Activated naive CD4-positive, alpha-beta T cell treated with anti-CD3 and anti-CD28 coated beads, Interleukin-2, amount 50 U/mL, for 24 hours (primary cell): ENCODE measurements around the gene INSIG1.

Experiments used
- H3K27ac Mint-ChIP-seq: one replicate; pipeline ENCODE4 v1.8.0; 2021; ENCODE audit warnings: mild to moderate bottlenecking, mixed read lengths
- H3K27me3 Mint-ChIP-seq: one replicate; pipeline ENCODE4 v1.8.0; 2021; ENCODE audit warnings: mixed read lengths
- H3K36me3 Mint-ChIP-seq: one replicate; pipeline ENCODE4 v1.8.0; 2021; ENCODE audit warnings: mixed read lengths
- H3K4me1 Mint-ChIP-seq: one replicate; pipeline ENCODE4 v1.8.0; 2021; ENCODE audit warnings: mixed read lengths
- H3K4me3 Mint-ChIP-seq: one replicate; pipeline ENCODE4 v1.8.0; 2021; ENCODE audit warnings: mild to moderate bottlenecking, mixed read lengths
- H3K9me3 Mint-ChIP-seq: one replicate; pipeline ENCODE4 v1.8.0; 2021; ENCODE audit warnings: mixed read lengths

The INSIG1 gene

DNA sequence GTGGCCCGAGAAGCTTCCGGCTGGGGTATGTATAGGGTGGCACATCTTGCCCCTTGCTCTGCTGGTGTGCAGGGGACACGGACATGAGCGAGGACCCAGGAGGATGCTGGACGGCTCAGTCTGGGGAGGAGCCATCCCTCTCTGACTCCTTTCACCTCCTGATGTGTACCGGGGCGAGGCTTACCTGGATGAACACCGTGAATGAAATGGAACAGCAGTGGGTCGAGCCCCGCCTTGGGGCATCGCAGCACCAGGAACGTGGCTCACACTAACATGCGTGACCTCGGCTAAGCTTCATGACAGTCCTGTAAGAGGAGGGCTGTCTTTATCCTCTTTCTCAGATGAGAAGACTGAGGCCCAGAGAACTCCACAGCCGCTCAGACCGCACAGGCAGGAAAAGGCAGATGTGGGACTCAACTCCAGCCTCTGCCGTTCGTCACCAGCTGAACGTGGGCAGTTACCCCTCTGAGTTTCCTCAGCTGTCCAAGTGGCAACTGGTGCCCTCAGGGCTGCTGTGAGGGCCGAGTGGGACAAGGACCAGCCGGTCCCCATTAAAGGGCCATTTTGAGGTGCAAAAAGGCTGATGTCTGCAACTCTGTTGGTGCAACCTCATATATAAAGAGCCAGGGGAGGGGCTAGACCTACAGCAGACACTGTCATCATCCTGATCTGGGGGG lies 54.5 kb downstream of the INSIG1 start:
- Mint-ChIP-seq H3K4me3 (no peak overlapping the region), H3K27ac (no peak overlapping the region), H3K9me3 (no peaks in the 10 kb centered on the region), H3K36me3 (no peaks in the 10 kb centered on the region), H3K4me1 (no peaks in the 10 kb centered on the region), H3K27me3 (peaks cover 5% of the 10 kb centered on the region)

DNA sequence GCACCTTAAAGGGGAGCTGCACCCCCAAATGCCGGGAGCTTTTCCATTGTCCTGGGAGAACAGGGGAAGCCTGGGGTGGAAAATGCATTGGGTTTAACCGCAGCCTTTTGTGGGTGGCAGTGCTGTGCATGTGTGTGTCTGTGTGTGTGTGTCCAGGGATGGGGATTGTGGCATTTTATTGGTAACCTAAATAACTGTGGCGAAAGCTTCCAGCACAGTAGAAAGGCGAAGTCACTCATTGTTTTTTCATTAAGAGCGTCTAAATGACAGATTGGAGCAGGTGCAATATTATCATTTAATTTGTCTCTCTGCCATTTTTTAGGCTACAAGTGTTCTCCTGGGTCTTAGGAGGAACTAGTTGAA lies 55.1 kb downstream of the INSIG1 start:
- Mint-ChIP-seq H3K4me1 (no peaks in the 10 kb centered on the region), H3K4me3 (no peak overlapping the region), H3K27ac (no peak overlapping the region), H3K9me3 (no peaks in the 10 kb centered on the region), H3K36me3 (no peaks in the 10 kb centered on the region), H3K27me3 (peaks cover 5% of the 10 kb centered on the region)

DNA sequence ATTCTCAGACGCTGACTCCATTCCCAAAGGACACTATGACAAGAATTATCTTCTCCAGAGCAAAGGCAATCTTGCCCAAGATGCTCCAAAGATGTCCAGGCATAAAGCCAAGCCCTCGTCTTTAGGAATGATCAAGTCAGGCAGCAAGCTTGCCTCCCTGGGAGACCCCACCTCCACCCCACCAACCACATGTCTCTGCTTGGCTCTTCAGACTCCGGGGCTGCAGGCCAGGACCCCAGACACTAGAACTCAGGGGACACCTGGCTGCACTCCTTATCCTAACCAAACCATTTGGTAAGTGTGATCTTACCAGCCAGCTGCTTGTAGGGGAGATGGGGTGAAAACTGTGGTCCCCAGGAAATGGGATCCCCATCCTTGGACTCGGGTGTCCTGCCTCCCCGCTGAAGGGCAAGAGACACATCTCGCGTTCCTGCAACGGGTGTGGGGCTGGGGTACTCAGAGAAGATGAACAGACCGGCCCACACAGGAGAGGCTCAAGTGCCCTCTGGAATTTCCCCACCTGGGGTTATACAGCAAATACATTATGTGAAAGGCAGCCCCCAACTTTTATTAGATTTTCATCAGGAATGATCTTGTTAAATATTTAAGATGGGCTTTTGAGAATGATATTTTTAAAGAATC lies 55.7 kb downstream of the INSIG1 start:
- H3K9me3 Mint-ChIP-seq = no peaks in the 10 kb centered on the region
- H3K36me3 Mint-ChIP-seq = no peaks in the 10 kb centered on the region
- H3K4me3 Mint-ChIP-seq = no peak overlapping the region
- H3K4me1 Mint-ChIP-seq = no peaks in the 10 kb centered on the region
- peaks cover 5% of the 10 kb centered on the region for H3K27me3 Mint-ChIP-seq
- H3K27ac Mint-ChIP-seq = no peak overlapping the region

DNA sequence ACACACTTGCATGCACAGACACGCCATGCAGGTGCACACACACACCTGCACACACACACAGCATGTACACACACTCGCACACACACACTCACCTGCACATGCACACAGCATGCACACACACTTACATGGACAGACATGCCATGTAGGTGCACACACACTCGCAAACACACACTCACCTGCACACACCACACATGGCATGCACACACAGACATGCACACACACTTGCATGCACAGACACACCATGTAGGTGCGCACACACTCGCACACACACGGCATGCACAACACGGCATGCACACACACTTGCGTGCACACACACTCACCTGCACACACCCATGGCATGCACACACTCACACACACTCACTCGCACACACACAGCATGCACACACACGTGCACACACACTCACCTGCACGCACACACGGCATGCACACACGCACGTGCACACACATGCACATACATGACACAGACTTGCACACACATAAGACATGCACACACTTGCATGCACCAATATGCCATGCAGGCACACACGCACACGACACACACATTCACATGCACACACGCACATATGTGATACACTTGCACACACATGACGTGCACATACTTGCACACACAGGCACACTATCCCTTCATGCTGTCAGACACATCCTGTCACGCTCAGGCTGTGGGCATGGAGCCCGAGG lies 56.8 kb downstream of the INSIG1 start:
- Mint-ChIP-seq H3K27me3 (peaks cover 5% of the 10 kb centered on the region), H3K27ac (no peak overlapping the region)

DNA sequence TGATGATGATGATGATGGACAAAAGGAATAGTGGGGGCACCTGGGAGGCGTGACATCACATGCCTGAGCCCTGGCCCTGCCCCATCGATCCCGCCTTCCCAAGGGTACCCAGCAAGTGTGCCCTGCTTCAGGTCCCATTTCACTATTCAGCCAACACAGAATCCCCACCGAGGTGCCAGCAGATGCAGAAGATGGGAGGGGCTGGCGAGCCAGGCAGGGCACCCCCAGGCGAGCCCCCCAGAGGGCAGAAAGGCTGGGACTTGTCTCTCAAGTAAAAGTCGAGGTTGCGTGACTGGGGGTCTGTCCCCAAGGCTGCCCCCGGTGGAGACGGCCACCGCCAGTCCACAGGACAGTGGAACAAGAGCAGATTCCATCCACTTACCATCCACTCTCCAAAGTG lies 57.5 kb downstream of the INSIG1 start:
- no peaks in the 10 kb centered on the region for H3K9me3 Mint-ChIP-seq
- no peaks in the 10 kb centered on the region for H3K36me3 Mint-ChIP-seq
- H3K4me3 Mint-ChIP-seq = no peak overlapping the region
- H3K4me1 Mint-ChIP-seq = no peaks in the 10 kb centered on the region
- H3K27me3 Mint-ChIP-seq = peaks cover 8% of the 10 kb centered on the region
- no peak overlapping the region for H3K27ac Mint-ChIP-seq

More for the DNA sequence above, 56.8 kb downstream of the INSIG1 start:
- no peaks in the 10 kb centered on the region for H3K36me3 Mint-ChIP-seq
- no peaks in the 10 kb centered on the region for H3K9me3 Mint-ChIP-seq
- no peak overlapping the region for H3K4me3 Mint-ChIP-seq
- H3K4me1 Mint-ChIP-seq = no peaks in the 10 kb centered on the region

DNA sequence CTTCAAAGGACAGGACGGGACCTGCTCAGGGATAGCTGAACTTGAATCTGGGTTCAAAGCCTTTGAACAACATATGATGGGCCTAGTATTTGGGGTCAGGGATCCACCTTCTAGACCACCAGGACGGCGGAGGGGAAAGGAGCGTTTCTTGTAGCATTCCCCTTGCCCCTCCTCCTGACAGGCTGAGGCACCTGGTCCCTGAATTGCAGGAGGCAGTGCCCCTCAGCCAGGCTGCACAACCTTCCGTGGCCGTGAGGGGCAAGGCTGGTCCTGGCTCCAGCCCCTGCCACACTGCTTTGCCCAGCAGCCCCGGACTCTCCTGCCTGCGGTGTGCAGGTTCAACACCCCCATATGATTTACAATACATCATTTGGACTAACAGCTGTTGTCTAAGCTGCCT lies 58.1 kb downstream of the INSIG1 start:
- H3K27me3 Mint-ChIP-seq = peaks cover 10% of the 10 kb centered on the region
- no peaks in the 10 kb centered on the region for H3K9me3 Mint-ChIP-seq
- no peaks in the 10 kb centered on the region for H3K4me1 Mint-ChIP-seq
- H3K27ac Mint-ChIP-seq = no peak overlapping the region
- no peak overlapping the region for H3K4me3 Mint-ChIP-seq
- no peaks in the 10 kb centered on the region for H3K36me3 Mint-ChIP-seq

DNA sequence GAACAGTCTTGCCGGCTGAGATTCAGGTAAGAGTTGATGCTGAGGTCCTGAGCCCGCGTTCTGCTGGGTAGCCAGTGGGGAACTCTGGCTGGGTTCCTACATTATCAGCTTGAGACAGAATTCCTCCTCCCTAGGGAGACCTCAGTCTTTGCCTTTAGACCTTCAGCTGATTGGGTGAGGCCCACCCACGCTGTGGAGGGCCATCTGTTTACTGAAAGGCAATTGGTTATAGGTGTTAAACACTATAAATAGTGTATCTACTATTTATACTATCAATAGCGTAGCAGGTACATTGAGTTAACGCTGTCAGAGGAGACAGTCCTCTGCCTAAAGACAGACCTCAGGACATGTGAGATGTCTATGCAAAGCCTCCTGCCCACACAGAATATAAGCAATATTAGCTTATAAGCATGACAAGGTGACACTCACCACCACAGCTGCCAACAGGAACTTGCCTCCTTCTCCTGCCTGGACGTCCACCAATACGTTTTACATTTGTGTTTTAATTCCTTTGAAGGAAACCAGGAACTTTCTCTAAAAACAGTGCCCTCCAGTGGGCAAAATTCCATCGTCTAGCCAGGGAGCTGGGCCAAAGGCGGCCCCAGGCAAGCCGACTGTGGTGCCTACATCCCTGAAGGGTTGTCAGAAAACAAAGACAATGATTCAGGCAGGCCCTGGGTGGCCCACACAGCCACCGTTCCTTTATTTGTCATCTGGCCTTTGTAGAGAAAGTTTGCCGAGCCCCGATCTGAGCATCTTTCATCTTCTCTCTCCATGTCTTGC lies 58.8 kb downstream of the INSIG1 start:
- no peak overlapping the region for H3K4me3 Mint-ChIP-seq
- no peaks in the 10 kb centered on the region for H3K36me3 Mint-ChIP-seq
- H3K9me3 Mint-ChIP-seq = no peaks in the 10 kb centered on the region
- no peaks in the 10 kb centered on the region for H3K4me1 Mint-ChIP-seq
- no peak overlapping the region for H3K27ac Mint-ChIP-seq
- peaks cover 8% of the 10 kb centered on the region for H3K27me3 Mint-ChIP-seq

DNA sequence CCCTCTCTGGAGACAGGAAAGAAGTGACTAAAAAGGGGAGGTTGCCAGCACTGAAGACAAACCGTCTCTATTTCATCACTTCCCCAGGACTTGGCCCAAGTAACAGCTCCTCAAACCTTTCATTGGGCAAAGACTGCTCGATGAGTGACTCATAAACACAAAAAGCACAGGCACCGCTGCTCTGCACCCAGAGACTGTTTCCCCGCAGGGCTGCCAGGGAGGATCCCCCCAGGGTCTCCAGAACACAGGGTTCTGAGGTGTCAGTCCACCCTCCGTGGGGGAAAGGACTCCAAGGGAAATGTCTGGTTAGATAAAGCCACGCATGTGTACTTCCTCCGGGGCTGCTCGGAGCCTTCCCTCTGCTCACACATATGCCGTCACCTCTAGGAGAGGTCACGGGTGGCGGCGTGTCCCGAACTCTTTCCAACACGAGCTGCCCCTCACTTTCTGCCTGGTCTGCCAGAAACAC lies 59.9 kb downstream of the INSIG1 start:
- Mint-ChIP-seq H3K27ac (no peak overlapping the region), H3K4me3 (no peak overlapping the region), H3K9me3 (no peaks in the 10 kb centered on the region), H3K27me3 (peaks cover 8% of the 10 kb centered on the region), H3K36me3 (no peaks in the 10 kb centered on the region), H3K4me1 (no peaks in the 10 kb centered on the region)

DNA sequence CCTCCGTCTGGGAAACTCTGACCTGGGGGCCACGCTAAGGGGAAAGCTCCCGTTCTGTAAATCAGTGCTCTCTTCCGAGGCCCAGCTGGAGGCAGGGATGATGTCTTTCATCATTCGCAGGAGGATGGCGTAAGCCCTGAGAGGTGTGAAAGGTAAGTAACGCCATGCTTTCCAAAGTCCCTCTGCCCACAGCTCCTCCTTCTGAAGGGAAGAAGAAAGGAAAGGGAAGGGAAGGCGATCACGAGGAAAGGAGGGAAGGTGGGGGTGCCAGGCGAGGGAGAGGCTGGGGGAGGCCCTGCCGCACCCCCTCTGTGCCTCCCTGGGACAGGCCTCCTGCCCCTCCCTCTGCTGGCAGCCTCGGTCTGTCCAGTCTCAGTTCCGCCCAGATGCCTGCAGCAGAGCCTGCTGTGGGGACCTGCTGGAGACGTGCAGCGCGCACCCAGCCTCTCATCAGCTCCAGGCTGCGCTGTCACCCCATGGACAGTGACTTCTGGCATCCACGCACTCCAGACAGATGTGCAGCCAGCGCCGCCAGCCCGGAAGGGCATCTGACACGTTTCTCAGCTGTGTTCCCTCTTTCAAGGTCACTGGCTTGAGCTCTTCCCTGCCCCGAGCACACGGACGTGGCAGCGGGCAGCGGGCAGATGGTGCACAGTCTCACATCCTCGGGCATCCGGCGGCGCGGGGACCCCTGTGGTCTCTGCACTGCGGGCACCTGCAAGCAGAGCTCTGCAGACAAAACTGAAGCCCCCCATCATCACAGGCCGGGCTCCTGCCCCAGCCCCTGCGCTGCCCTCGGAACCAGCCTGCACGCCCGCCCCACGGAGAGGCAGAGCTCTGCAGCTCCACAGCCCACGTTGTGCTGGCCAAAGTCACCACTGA lies 60.6 kb downstream of the INSIG1 start:
- Mint-ChIP-seq H3K9me3 (no peaks in the 10 kb centered on the region), H3K4me1 (no peaks in the 10 kb centered on the region), H3K27ac (no peak overlapping the region), H3K36me3 (no peaks in the 10 kb centered on the region), H3K4me3 (no peak overlapping the region), H3K27me3 (peaks cover 8% of the 10 kb centered on the region)

DNA sequence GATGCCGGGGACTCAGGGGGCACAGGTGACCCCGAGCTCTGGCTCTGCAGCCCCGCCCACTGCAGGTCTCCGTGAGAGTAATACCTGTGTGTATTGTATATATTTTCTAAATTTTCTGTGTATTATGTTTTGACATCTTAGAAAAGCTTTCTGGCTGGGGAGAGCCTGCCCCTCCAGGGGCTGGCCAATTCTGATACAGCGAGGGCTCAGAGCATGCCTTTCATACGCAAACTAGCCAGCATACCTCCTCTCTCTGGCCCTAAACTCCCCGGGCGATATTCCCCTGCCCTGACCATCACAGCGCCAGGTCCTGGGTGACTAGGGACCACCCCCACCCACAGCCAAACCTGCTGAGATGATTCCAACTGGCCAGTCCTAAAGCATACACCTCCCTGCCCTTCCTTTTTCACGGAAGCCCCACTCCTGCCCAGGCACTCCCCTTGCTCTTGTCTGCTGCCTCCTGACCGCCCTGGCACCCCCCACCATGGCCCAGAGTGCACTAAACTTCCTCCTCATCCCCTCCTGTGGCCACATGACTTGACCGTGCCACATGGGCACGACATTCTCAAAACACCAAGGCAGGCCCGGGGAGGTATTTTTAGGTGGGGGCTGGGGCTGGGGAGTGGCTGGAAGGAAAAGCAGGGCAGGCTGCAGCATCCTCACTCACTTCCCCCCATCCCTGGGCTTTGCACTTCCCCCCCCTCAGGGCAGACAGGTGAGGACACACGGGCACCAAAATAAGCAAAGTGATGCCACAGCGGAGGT lies 61.5 kb downstream of the INSIG1 start:
- Mint-ChIP-seq H3K4me3 (no peak overlapping the region), H3K27ac (no peak overlapping the region), H3K9me3 (no peaks in the 10 kb centered on the region), H3K4me1 (no peaks in the 10 kb centered on the region), H3K27me3 (peaks cover 8% of the 10 kb centered on the region), H3K36me3 (no peaks in the 10 kb centered on the region)
